ENCODE data around the gene DPM1.

DPM1 gene

GRCh38 chr20:50919567-50919966, 38.8 kb downstream of the DPM1 start:
- DNase-seq, result no peak
- Histone ChIP-seq H3K9me3 (ENCODE audit: control insufficient read depth, low read length) (no peaks in the 10 kb centered on the region), H3K27me3 (replicated peaks; ENCODE audit: control insufficient read depth, insufficient read depth, low read length, poor library complexity, severe bottlenecking) (no peaks in the 10 kb centered on the region), H3K4me3 (ENCODE audit: insufficient read depth, low read depth, low read length, poor library complexity, severe bottlenecking) (no peak overlapping the region), H3K36me3 (ENCODE audit: control insufficient read depth, insufficient read depth, low read length) (no peaks in the 10 kb centered on the region), H3K4me1 (ENCODE audit: control insufficient read depth, insufficient read depth, low read length, poor library complexity, severe bottlenecking) (peaks cover 32% of the 10 kb centered on the region), H3K27ac (ENCODE audit: insufficient read depth, low read length, poor library complexity, severe bottlenecking) (no peak overlapping the region)

GRCh38 chr20:50918403-50918802, 39.9 kb downstream of the DPM1 start:
- DNase-seq, result no peak
- peaks cover 32% of the 10 kb centered on the region for H3K4me1 ChIP-seq (ENCODE audit: control insufficient read depth, insufficient read depth, low read length, poor library complexity, severe bottlenecking)
- no peak overlapping the region for H3K4me3 ChIP-seq (ENCODE audit: insufficient read depth, low read depth, low read length, poor library complexity, severe bottlenecking)
- H3K36me3 ChIP-seq (ENCODE audit: control insufficient read depth, insufficient read depth, low read length), result no peaks in the 10 kb centered on the region
- no peak overlapping the region for H3K27ac ChIP-seq (ENCODE audit: insufficient read depth, low read length, poor library complexity, severe bottlenecking)
- no peaks in the 10 kb centered on the region for H3K9me3 ChIP-seq (ENCODE audit: control insufficient read depth, low read length)
- H3K27me3 ChIP-seq (replicated peaks; ENCODE audit: control insufficient read depth, insufficient read depth, low read length, poor library complexity, severe bottlenecking), result no peaks in the 10 kb centered on the region

GRCh38 chr20:50916934-50917333, 41.4 kb downstream of the DPM1 start:
- no peak overlapping the region for H3K27ac ChIP-seq (ENCODE audit: insufficient read depth, low read length, poor library complexity, severe bottlenecking)
- H3K36me3 ChIP-seq (ENCODE audit: control insufficient read depth, insufficient read depth, low read length), result no peaks in the 10 kb centered on the region
- H3K27me3 ChIP-seq (replicated peaks; ENCODE audit: control insufficient read depth, insufficient read depth, low read length, poor library complexity, severe bottlenecking), result no peaks in the 10 kb centered on the region
- DNase-seq, result no peak
- H3K9me3 ChIP-seq (ENCODE audit: control insufficient read depth, low read length), result no peaks in the 10 kb centered on the region
- no peak overlapping the region for H3K4me3 ChIP-seq (ENCODE audit: insufficient read depth, low read depth, low read length, poor library complexity, severe bottlenecking)
- peaks cover 22% of the 10 kb centered on the region for H3K4me1 ChIP-seq (ENCODE audit: control insufficient read depth, insufficient read depth, low read length, poor library complexity, severe bottlenecking)

- H3K27ac ChIP-seq (ENCODE audit: insufficient read depth, low read length, poor library complexity, severe bottlenecking), result no peak overlapping the region
These were observed 42.1 kb downstream of the DPM1 start for GRCh38 chr20:50916257-50916656.

GRCh38 chr20:50915424-50915823, 42.9 kb downstream of the DPM1 start:
- H3K36me3 ChIP-seq (ENCODE audit: control insufficient read depth, insufficient read depth, low read length), result no peaks in the 10 kb centered on the region
- no peak overlapping the region for H3K27ac ChIP-seq (ENCODE audit: insufficient read depth, low read length, poor library complexity, severe bottlenecking)
- H3K4me3 ChIP-seq (ENCODE audit: insufficient read depth, low read depth, low read length, poor library complexity, severe bottlenecking), result no peak overlapping the region
- peaks cover 15% of the 10 kb centered on the region for H3K4me1 ChIP-seq (ENCODE audit: control insufficient read depth, insufficient read depth, low read length, poor library complexity, severe bottlenecking)
- DNase-seq, result no peak
- no peaks in the 10 kb centered on the region for H3K27me3 ChIP-seq (replicated peaks; ENCODE audit: control insufficient read depth, insufficient read depth, low read length, poor library complexity, severe bottlenecking)
- H3K9me3 ChIP-seq (ENCODE audit: control insufficient read depth, low read length), result no peaks in the 10 kb centered on the region

More at GRCh38 chr20:50916257-50916656, 42.1 kb downstream of the DPM1 start:
- H3K9me3 ChIP-seq (ENCODE audit: control insufficient read depth, low read length), result no peaks in the 10 kb centered on the region
- H3K36me3 ChIP-seq (ENCODE audit: control insufficient read depth, insufficient read depth, low read length), result no peaks in the 10 kb centered on the region
- no peaks in the 10 kb centered on the region for H3K27me3 ChIP-seq (replicated peaks; ENCODE audit: control insufficient read depth, insufficient read depth, low read length, poor library complexity, severe bottlenecking)
- DNase-seq, result no peak
- H3K4me3 ChIP-seq (ENCODE audit: insufficient read depth, low read depth, low read length, poor library complexity, severe bottlenecking), result no peak overlapping the region
- peaks cover 15% of the 10 kb centered on the region for H3K4me1 ChIP-seq (ENCODE audit: control insufficient read depth, insufficient read depth, low read length, poor library complexity, severe bottlenecking)

GRCh38 chr20:50913690-50914375, 44.5 kb downstream of the DPM1 start:
- H3K4me1 ChIP-seq (ENCODE audit: control insufficient read depth, insufficient read depth, low read length, poor library complexity, severe bottlenecking), result peaks cover 15% of the 10 kb centered on the region
- DNase-seq, result no peak

GRCh38 chr20:50911716-50912115, 46.6 kb downstream of the DPM1 start:
- DNase-seq, result no peak

More at GRCh38 chr20:50913690-50914375, 44.5 kb downstream of the DPM1 start:
- Histone ChIP-seq H3K27ac (ENCODE audit: insufficient read depth, low read length, poor library complexity, severe bottlenecking) (no peak overlapping the region), H3K27me3 (replicated peaks; ENCODE audit: control insufficient read depth, insufficient read depth, low read length, poor library complexity, severe bottlenecking) (no peaks in the 10 kb centered on the region), H3K4me3 (ENCODE audit: insufficient read depth, low read depth, low read length, poor library complexity, severe bottlenecking) (no peak overlapping the region), H3K36me3 (ENCODE audit: control insufficient read depth, insufficient read depth, low read length) (no peaks in the 10 kb centered on the region), H3K9me3 (ENCODE audit: control insufficient read depth, low read length) (no peaks in the 10 kb centered on the region)

GRCh38 chr20:50911030-50911429, 47.3 kb downstream of the DPM1 start:
- Histone ChIP-seq H3K27ac (ENCODE audit: insufficient read depth, low read length, poor library complexity, severe bottlenecking) (no peak overlapping the region), H3K4me1 (ENCODE audit: control insufficient read depth, insufficient read depth, low read length, poor library complexity, severe bottlenecking) (peaks cover 6% of the 10 kb centered on the region), H3K4me3 (ENCODE audit: insufficient read depth, low read depth, low read length, poor library complexity, severe bottlenecking) (no peak overlapping the region), H3K27me3 (replicated peaks; ENCODE audit: control insufficient read depth, insufficient read depth, low read length, poor library complexity, severe bottlenecking) (no peaks in the 10 kb centered on the region), H3K9me3 (ENCODE audit: control insufficient read depth, low read length) (no peaks in the 10 kb centered on the region), H3K36me3 (ENCODE audit: control insufficient read depth, insufficient read depth, low read length) (no peaks in the 10 kb centered on the region)
- DNase-seq, result no peak

More at GRCh38 chr20:50911716-50912115, 46.6 kb downstream of the DPM1 start:
- H3K36me3 ChIP-seq (ENCODE audit: control insufficient read depth, insufficient read depth, low read length), result no peaks in the 10 kb centered on the region
- H3K27me3 ChIP-seq (replicated peaks; ENCODE audit: control insufficient read depth, insufficient read depth, low read length, poor library complexity, severe bottlenecking), result no peaks in the 10 kb centered on the region
- H3K9me3 ChIP-seq (ENCODE audit: control insufficient read depth, low read length), result no peaks in the 10 kb centered on the region
- H3K4me3 ChIP-seq (ENCODE audit: insufficient read depth, low read depth, low read length, poor library complexity, severe bottlenecking), result no peak overlapping the region
- H3K4me1 ChIP-seq (ENCODE audit: control insufficient read depth, insufficient read depth, low read length, poor library complexity, severe bottlenecking), result peaks cover 6% of the 10 kb centered on the region
- no peak overlapping the region for H3K27ac ChIP-seq (ENCODE audit: insufficient read depth, low read length, poor library complexity, severe bottlenecking)

- no peak for DNase-seq
- Histone ChIP-seq H3K4me1 (ENCODE audit: control insufficient read depth, insufficient read depth, low read length, poor library complexity, severe bottlenecking) (no peaks in the 10 kb centered on the region), H3K4me3 (ENCODE audit: insufficient read depth, low read depth, low read length, poor library complexity, severe bottlenecking) (no peak overlapping the region), H3K36me3 (ENCODE audit: control insufficient read depth, insufficient read depth, low read length) (no peaks in the 10 kb centered on the region), H3K27ac (ENCODE audit: insufficient read depth, low read length, poor library complexity, severe bottlenecking) (no peak overlapping the region), H3K9me3 (ENCODE audit: control insufficient read depth, low read length) (no peaks in the 10 kb centered on the region), H3K27me3 (replicated peaks; ENCODE audit: control insufficient read depth, insufficient read depth, low read length, poor library complexity, severe bottlenecking) (no peaks in the 10 kb centered on the region)
These were observed 48.9 kb downstream of the DPM1 start for GRCh38 chr20:50909413-50909812.

- peaks cover 18% of the 10 kb centered on the region for H3K36me3 ChIP-seq (ENCODE audit: control insufficient read depth, insufficient read depth, low read length)
- H3K27me3 ChIP-seq (replicated peaks; ENCODE audit: control insufficient read depth, insufficient read depth, low read length, poor library complexity, severe bottlenecking), result no peaks in the 10 kb centered on the region
- no peak for DNase-seq
- no peak overlapping the region for H3K27ac ChIP-seq (ENCODE audit: insufficient read depth, low read length, poor library complexity, severe bottlenecking)
- H3K4me3 ChIP-seq (ENCODE audit: insufficient read depth, low read depth, low read length, poor library complexity, severe bottlenecking), result no peak overlapping the region
- no peaks in the 10 kb centered on the region for H3K4me1 ChIP-seq (ENCODE audit: control insufficient read depth, insufficient read depth, low read length, poor library complexity, severe bottlenecking)
- H3K9me3 ChIP-seq (ENCODE audit: control insufficient read depth, low read length), result no peaks in the 10 kb centered on the region
These were observed 54.2 kb downstream of the DPM1 start for GRCh38 chr20:50904067-50904570.
